K562 (cell line): Measurements from ENCODE around the gene ZNF326. TPM values are rescaled to one million over a fixed set of nuclear protein-coding genes. Genes with fewer than 3 reads are reported as not detected.

Experiments
- ATF7 ChIP-seq: fragments of 450-650 bp; IDR thresholded peaks from 2 replicates; pipeline ENCODE4 v1.7.1; 2014; ENCODE audit warnings: mild to moderate bottlenecking, moderate library complexity
- BRCA1 ChIP-seq, 2 experiments: fragments of 450-650 bp in 1 of 2; sonication (generic) in 1 of 2; formaldehyde crosslinking in 1 of 2; IDR thresholded peaks; 2 replicates each; pipeline versions ENCODE4 v1.5.0 to v1.6.1; 2017 to 2020; ENCODE audit warnings: mild to moderate bottlenecking in 1 of 2, missing genetic modification reagents in 1 of 2
- CHAMP1 ChIP-seq: fragments of 450-650 bp; IDR thresholded peaks from 2 replicates; pipeline ENCODE4 v1.6.1; 2016; ENCODE audit warnings: mild to moderate bottlenecking
- CSDE1 ChIP-seq, 2 experiments: fragments of 450-650 bp; IDR thresholded peaks; 2 replicates each; pipeline ENCODE4 v1.6.1; 2016; ENCODE audit warnings: mild to moderate bottlenecking in 1 of 2
- E2F5 ChIP-seq: sonication (generic); formaldehyde crosslinking; IDR thresholded peaks from 2 replicates; pipeline ENCODE4 v1.8.0; 2022; ENCODE audit warnings: mild to moderate bottlenecking, missing genetic modification reagents
- HSF4 ChIP-seq: fragments of 250-450 bp; sonication (Bioruptor Pico); IDR thresholded peaks from 2 replicates; pipeline ENCODE4 v2.1.2; 2022; ENCODE audit warnings: mild to moderate bottlenecking, moderate library complexity, borderline replicate concordance
- ID3 ChIP-seq, 2 experiments: fragments of 250-450 bp in 1 of 2; fragments of 450-650 bp in 1 of 2; sonication (Bioruptor Pico) in 1 of 2; IDR thresholded peaks; 2 replicates each; pipeline versions ENCODE4 v1.6.1 to v1.8.0; 2016 to 2021; ENCODE audit warnings: mild to moderate bottlenecking in 2 of 2, moderate library complexity in 2 of 2, missing compliant biosample characterization in 1 of 2, missing genetic modification characterization in 1 of 2
- LARP7 ChIP-seq: fragments of 450-650 bp; IDR thresholded peaks from 2 replicates; pipeline ENCODE4 v1.6.1; 2016
- NUFIP1 ChIP-seq: fragments of 450-650 bp; IDR thresholded peaks from 2 replicates; pipeline ENCODE4 v1.6.1; 2018; ENCODE audit not compliant: partially characterized antibody
- PRMT5 ChIP-seq: sonication (generic); formaldehyde crosslinking; IDR thresholded peaks from 2 replicates; pipeline ENCODE4 v1.5.0; 2020; ENCODE audit warnings: missing genetic modification reagents
- SP2 ChIP-seq: IDR thresholded peaks from 2 replicates; pipeline ENCODE4 v1.6.1; 2011; ENCODE audit warnings: mild to moderate bottlenecking, low read depth, low read length, moderate library complexity; ENCODE audit not compliant: poor library complexity, severe bottlenecking; ENCODE audit errors: extremely low read depth
- STAT6 ChIP-seq: sonication (generic); formaldehyde crosslinking; IDR thresholded peaks from 2 replicates; pipeline ENCODE4 v1.8.1; 2023; ENCODE audit warnings: mild to moderate bottlenecking, missing genetic modification reagents
- ZNF77 ChIP-seq: fragments of 250-450 bp; sonication (Bioruptor Pico); IDR thresholded peaks from 2 replicates; pipeline ENCODE4 v1.5.0; 2020
- polyA plus RNA-seq, 8 experiments: library from polyadenylated mRNA; depleted of rRNA in 4 of 8; stranded (reverse) in 5 of 8; unstranded in 3 of 8; fragments of >200 nt; fragmentation: Nextera tagmentation in 2 of 8; fragmentation: Illumina TruSeq in 1 of 8; extraction: Ambion mirVana in 2 of 8; extraction: Trizol in 1 of 8; gene quantifications; 2 replicates each; pipeline versions ENCODE4 v1.2.1 to v1.2.3, GENCODE V29; 2011 to 2014; ENCODE audit warnings: inconsistent platforms in 1 of 8, missing spikeins in 1 of 8
- total RNA-seq, 7 experiments: library from RNA; depleted of rRNA in 6 of 7; stranded (reverse); fragments of >200 nt in 6 of 7; fragmentation: Illumina TruSeq in 2 of 7; extraction: Trizol in 2 of 7; gene quantifications; 2 replicates each; pipeline versions ENCODE4 v1.2.1 to v1.2.3, GENCODE V29; 2011 to 2021; ENCODE audit warnings: low replicate concordance in 1 of 7

The ZNF326 gene
- total and polyA plus RNA-seq, 9 of the 15 experiments (the other 6 are each of a cell fraction or from before 2014, with no cell fraction given): 7.2 to 33.2 (median 20.1) TPM

GRCh38 chr1:90074566-90074965, 79.7 kb downstream of the ZNF326 start (continued):
- TF ChIP-seq STAT6 (CRISPR knock-in tag) (no peak), ATF7 (no peak), ZNF77 (no peak), PRMT5 (no peak), LARP7 (no peak), HSF4 (no peak), CSDE1 (IDR thresholded peaks at IDR 0.05) (no peak), E2F5 (no peak), SP2 (no peak), NUFIP1 (no peak), CHAMP1 (no peak), BRCA1 (IDR thresholded peaks at IDR 0.05) (no peak), BRCA1 (CRISPR knock-in tag; IDR thresholded peaks at IDR 0.05) (no peak), ID3 (CRISPR knock-in tag; IDR thresholded peaks at IDR 0.05) (no peak), ID3 (tag; IDR thresholded peaks at IDR 0.05) (no peak)
